Measurements from ENCODE around the gene TANC1.

- TF ChIP-seq EZH2 (IDR thresholded peaks at IDR 0.05; ENCODE audit: borderline replicate concordance, low read length) = no peak
- TF ChIP-seq CTCF (conservative IDR thresholded peaks at IDR 0.05 in 1 of 2, IDR thresholded peaks at IDR 0.05 in 1 of 2; ENCODE audit: extremely low read depth in 1 of 2, insufficient read depth in 1 of 2, low read depth in 1 of 2, low read length in 2 of 2) = no peak
Measured at GRCh38 chr2:159211447-159212396, 243.3 kb downstream of the TANC1 start.
